Measurements from ENCODE around the gene PHOX2B. TPM values are rescaled to one million over a fixed set of nuclear protein-coding genes. Genes with fewer than 3 reads are reported as not detected.
"Not testable (repeated sequence)": the region's sequence is repeated elsewhere in the genome, so short reads cannot be mapped to it uniquely, and the experiment has no call there.

The PHOX2B gene
- polyA plus RNA-seq, 6 donors from 2014 or later: not detected

DNA sequence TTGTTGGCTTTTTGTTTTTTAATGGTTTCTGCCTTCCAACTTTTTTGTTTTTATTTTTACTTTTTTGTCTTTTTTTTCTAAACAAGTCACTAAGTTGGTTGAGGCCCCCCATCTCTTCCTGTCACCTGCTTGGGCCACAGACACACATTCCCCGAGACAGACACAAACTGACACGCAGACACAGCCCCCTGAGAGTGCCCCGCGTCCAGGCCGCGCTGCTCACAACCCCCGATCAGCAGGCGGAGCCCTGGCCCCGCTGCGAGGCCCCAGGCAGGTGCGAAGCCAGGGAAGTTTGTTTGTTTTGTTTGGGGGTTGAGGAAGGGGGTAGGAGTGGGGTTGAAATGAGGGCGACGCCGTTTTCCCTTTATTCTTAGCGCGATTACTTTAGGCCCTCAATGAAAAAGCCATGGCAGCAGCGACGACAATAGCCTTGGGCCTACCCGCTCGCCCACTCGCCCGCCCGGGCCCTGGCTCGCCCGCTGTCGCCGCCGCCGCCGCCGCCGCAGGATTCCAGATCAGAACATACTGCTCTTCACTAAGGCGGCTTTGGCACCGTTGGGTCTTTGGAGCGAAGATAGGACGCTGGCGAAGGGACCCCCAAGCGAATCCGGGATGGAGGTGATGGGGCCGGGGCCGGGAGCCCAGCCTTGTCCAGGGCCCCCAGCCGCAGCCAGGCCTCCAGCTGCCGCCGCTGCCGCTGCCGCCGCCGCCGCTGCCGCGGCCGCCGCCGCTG lies 3.1 kb downstream of the PHOX2B start:
- no peak for DNase-seq
- no peak overlapping the region for H3K4me3 Mint-ChIP-seq
- H3K27ac Mint-ChIP-seq: no peak overlapping the region
- H3K9me3 Mint-ChIP-seq: peaks cover 0 to 10% (median 5%) of the 10 kb centered on the region in 7 donors
- peaks cover 52 to 76% (median 67%) of the 10 kb centered on the region in 3 donors for H3K27me3 Mint-ChIP-seq
- H3K4me1 Mint-ChIP-seq: peaks cover 0 to 5% (median 0%) of the 10 kb centered on the region in 3 donors
- ATAC-seq (ENCODE audit: low read depth in 2 of 2): no peak
- peaks cover 0 to 7% of the 10 kb centered on the region in 2 donors for H3K36me3 Mint-ChIP-seq

GRCh38 chr4:41744572-41745291 lies 3.8 kb downstream of the PHOX2B start:
- ATAC-seq (ENCODE audit: low read depth in 2 of 2): no peak
- Mint-ChIP-seq H3K4me1 (peaks cover 0 to 5% (median 0%) of the 10 kb centered on the region in 3 donors), H3K27me3 (peaks cover 47 to 71% (median 65%) of the 10 kb centered on the region in 3 donors), H3K27ac (no peak overlapping the region), H3K4me3 (peak overlapping the region in 1 of 8 donors; percentile 22), H3K9me3 (peaks cover 0 to 10% (median 5%) of the 10 kb centered on the region in 7 donors), H3K36me3 (peaks cover 0 to 7% of the 10 kb centered on the region in 2 donors)
- DNase-seq: no peak

DNA sequence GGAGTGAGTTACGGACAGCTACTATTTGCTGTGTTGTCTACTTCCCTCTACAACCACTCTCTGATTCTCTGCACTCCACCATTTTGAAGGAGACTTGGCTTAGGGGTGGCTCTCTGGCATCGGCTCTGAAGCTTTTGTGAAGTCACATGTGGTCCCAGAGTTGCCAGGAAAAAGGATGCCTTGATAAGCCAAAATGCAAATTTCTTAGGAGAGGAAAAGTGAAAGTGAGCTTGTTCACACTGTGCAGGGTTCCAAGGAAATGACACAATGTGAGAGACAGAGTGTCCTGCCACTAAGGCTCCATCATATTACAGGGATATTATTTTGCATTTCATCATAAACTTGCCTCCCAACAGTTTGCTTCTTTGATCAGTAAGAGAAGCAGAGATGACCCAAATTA lies 7.2 kb downstream of the PHOX2B start:
- H3K9me3 Mint-ChIP-seq: peaks cover 0 to 21% (median 4%) of the 10 kb centered on the region in 7 donors
- H3K27me3 Mint-ChIP-seq: peaks cover 35 to 43% (median 36%) of the 10 kb centered on the region in 3 donors
- no peak overlapping the region for H3K27ac Mint-ChIP-seq
- H3K4me3 Mint-ChIP-seq: no peak overlapping the region
- DNase-seq: no peak
- H3K4me1 Mint-ChIP-seq: peaks cover 0 to 4% (median 0%) of the 10 kb centered on the region in 3 donors
- ATAC-seq (ENCODE audit: low read depth in 2 of 2): no peak
- H3K36me3 Mint-ChIP-seq: no peaks in the 10 kb centered on the region

DNA sequence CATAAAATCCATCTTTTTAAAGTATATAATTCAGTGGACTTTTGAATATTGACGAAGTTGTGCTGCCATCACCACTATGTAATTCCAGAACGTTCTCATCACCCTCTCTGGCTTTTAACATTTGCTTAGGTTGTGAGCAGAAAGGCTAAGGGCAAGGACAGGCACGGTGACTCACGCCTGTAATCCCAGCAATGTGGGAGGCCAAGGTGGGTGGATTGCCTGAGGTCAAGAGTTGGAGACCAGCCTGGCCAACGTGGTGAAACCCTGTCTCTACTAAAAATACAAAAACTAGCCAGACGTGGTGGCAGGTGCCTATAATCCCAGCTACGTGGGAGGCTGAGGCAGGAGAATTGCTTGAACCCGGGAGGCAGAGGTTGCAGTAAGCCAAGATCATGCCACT lies 11.0 kb downstream of the PHOX2B start:
- Mint-ChIP-seq H3K9me3 (peaks cover 2 to 27% (median 4%) of the 10 kb centered on the region in 7 donors), H3K27me3 (peaks cover 22 to 36% (median 35%) of the 10 kb centered on the region in 3 donors)
- H3K4me1 Mint-ChIP-seq; H3K4me3 Mint-ChIP-seq; ATAC-seq (ENCODE audit: low read depth in 2 of 2); H3K36me3 Mint-ChIP-seq; DNase-seq; H3K27ac Mint-ChIP-seq: not testable (repeated sequence)

DNA sequence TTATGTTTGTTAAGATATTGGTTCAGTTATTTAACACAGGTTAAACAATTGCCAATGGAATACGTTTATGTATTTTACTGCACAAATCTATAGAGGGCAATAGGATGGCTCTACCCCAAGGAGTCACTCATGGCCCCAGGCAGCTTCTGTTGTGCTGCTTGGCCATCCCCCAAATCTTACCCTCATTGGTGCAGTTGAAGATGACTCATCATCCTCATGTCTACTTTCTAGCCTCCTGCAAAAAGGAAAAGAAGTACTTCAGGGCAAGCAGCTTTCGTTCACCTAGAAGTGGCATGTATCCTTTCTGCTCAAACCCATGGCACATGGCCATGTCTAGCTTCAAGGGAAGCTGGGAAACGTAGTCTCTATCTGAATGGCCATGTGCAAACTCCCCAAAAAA lies 14.2 kb downstream of the PHOX2B start:
- Mint-ChIP-seq H3K9me3 (peaks cover 2 to 22% (median 4%) of the 10 kb centered on the region in 7 donors), H3K27me3 (peaks cover 23 to 28% (median 26%) of the 10 kb centered on the region in 3 donors), H3K27ac (peak overlapping the region in 1 of 6 donors; percentile 9), H3K36me3 (no peaks in the 10 kb centered on the region), H3K4me3 (no peak overlapping the region), H3K4me1 (no peaks in the 10 kb centered on the region)
- ATAC-seq (ENCODE audit: low read depth in 2 of 2) (no peak), DNase-seq (no peak)

DNA sequence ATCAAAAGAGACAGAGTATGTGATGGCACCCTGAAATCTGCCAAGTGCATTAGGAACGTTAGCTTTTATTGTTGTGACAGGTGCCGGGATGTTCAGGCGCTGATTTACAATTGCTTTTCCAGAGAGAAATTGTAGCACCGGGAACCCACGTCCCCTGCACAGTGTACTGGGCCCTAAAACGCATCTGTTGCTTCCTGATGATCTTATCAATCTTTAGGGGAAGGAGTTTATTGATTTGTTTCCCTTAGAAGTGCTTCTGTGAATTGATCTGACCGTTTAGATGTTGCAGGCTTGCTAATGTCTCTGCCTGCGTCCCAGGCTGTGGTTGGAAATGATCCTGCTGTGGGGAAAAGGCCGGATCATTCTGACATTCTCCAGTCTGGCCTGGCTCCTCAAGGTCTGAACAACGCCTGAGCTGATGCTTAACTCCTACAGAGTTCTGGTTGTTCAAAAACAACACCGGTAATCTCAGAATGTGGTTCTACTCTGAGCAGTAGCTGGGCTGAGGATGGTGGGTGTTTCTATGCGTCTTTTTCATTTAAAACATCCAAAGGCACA lies 16.9 kb downstream of the PHOX2B start:
- Mint-ChIP-seq H3K27me3 (peaks cover 16 to 36% (median 31%) of the 10 kb centered on the region in 3 donors), H3K36me3 (no peaks in the 10 kb centered on the region), H3K4me3 (no peak overlapping the region), H3K9me3 (peaks cover 0 to 13% (median 5%) of the 10 kb centered on the region in 7 donors), H3K4me1 (no peaks in the 10 kb centered on the region), H3K27ac (no peak overlapping the region)
- DNase-seq (no peak), ATAC-seq (ENCODE audit: low read depth in 2 of 2) (no peak)

DNA sequence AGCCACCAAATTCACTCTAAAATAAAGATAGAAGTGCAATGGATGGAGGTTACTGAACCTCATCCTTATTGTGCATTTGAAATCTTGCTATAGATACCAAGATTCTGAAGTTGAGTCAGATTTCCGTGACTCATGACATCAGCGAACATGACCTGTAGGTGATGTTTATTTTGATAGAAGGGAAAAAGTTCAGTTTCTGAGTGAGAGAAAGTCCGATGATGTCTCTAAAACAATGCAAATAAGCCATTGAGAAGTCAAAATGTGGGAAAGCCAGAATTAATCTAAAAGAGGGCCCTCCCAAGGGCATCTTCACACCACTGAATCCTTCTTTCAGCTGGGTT lies 20.0 kb downstream of the PHOX2B start:
- ATAC-seq (ENCODE audit: low read depth in 2 of 2): no peak
- Mint-ChIP-seq H3K4me1 (no peaks in the 10 kb centered on the region), H3K9me3 (peaks cover 6 to 17% (median 8%) of the 10 kb centered on the region in 7 donors), H3K27ac (no peak overlapping the region), H3K4me3 (no peak overlapping the region), H3K27me3 (peaks cover 5 to 34% (median 28%) of the 10 kb centered on the region in 3 donors), H3K36me3 (peaks cover 0 to 6% of the 10 kb centered on the region in 2 donors)
- DNase-seq: no peak

DNA sequence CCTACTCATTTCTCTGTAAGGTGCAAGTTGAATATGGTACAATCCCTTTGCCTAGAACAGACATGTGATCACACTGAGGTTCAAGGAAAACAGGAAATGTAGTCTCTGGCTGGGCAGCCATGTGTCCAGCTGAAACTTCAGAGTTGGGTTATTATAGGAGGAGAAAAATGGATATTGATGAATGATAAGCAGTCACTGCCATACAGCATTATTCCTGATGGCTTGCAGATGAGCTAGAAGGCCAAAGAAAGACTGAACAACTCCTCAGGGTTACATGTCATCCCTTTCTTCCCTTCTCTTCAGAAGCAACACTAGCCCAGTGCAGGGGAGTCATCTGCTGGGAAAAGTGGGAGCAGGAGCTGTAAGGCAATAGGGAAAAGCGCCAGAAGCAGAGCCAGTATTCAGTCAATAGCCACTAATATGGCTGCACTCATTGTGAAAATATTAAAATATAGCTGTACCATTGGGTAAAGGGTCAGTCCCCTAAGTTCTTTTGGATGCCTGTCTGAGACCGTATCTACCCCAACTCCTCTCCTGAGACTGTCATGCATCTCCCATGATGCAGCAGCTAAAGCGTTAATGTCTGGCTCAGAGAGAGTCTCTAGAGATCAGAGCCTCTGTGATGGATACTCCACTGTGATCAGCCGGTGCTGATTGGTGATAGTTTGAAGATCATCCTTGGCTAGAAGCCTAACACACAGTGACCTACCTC lies 20.5 kb downstream of the PHOX2B start:
- Mint-ChIP-seq H3K27ac (no peak overlapping the region), H3K9me3 (peaks cover 6 to 17% (median 10%) of the 10 kb centered on the region in 7 donors), H3K4me1 (no peaks in the 10 kb centered on the region), H3K4me3 (no peak overlapping the region), H3K36me3 (peaks cover 0 to 6% of the 10 kb centered on the region in 2 donors), H3K27me3 (peaks cover 5 to 34% (median 25%) of the 10 kb centered on the region in 3 donors)
- ATAC-seq (ENCODE audit: low read depth in 2 of 2): no peak
- DNase-seq: no peak

DNA sequence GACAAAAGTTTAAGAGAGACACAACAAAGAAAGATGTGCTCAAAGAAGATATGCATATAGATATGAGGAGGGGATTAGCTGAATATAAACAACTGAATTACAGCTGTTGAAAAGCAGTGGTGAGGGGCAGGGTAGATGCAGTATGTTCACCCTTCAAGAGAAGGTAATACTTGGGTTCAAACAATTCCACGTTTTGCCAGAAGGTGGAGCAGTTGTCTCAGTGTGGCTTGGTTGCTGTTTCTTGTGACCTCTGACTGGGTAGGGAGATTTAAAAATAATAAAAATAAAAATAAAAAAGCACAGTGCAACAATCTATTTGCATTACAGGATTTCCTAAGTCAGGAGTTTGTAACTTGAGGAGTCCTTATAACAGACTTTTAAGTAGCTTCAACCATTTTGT lies 23.3 kb downstream of the PHOX2B start:
- H3K36me3 Mint-ChIP-seq: peaks cover 0 to 6% of the 10 kb centered on the region in 2 donors
- H3K27me3 Mint-ChIP-seq: peaks cover 4 to 30% (median 15%) of the 10 kb centered on the region in 3 donors
- peaks cover 6 to 15% (median 11%) of the 10 kb centered on the region in 7 donors for H3K9me3 Mint-ChIP-seq
- H3K27ac Mint-ChIP-seq: no peak overlapping the region
- no peak overlapping the region for H3K4me3 Mint-ChIP-seq
- no peak for ATAC-seq (ENCODE audit: low read depth in 2 of 2)
- DNase-seq: no peak
- no peaks in the 10 kb centered on the region for H3K4me1 Mint-ChIP-seq

DNA sequence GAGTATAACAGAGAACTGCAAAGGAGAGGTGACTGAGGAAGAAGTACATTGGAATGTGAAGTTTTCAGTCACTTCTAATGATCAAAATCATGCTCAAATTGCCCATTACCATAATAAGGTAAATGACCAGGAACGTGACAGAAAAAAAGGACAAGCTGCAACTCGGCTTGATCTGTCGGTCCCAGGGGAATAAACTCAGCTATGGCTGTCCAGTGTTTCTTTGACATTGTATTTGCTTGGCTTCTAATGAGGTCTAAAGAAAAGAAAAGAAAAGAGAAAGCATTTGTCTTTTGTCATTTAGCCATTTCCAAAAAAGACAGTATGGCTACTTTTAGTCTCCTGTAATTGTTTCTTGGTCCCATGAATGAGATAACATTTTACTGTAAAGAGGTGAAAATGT lies 25.2 kb downstream of the PHOX2B start:
- Mint-ChIP-seq H3K27ac (no peak overlapping the region), H3K4me3 (no peak overlapping the region), H3K4me1 (no peaks in the 10 kb centered on the region), H3K27me3 (peaks cover 15 to 22% (median 17%) of the 10 kb centered on the region in 3 donors), H3K9me3 (peaks cover 9 to 17% (median 11%) of the 10 kb centered on the region in 7 donors), H3K36me3 (peaks cover 0 to 6% of the 10 kb centered on the region in 2 donors)
- DNase-seq (no peak), ATAC-seq (ENCODE audit: low read depth in 2 of 2) (no peak)

DNA sequence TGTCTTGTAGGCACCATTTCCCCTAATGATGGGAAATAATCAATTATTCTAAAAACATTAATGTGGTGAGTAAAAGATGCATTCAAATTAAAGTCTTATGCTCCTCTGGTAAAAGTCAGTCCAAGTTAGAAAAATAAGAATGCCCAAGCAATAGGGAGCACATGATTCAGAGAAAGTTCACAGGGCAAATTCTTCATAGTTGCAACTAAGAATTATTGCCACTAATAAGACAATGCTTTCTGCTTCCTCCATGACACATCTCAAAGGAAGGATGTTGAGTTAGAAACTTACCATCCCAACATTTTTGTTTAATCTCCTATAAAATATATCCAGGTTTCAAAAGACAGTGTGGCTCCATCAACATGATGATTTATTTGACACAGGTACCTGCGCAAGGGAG lies 26.3 kb downstream of the PHOX2B start:
- no peak overlapping the region for H3K4me3 Mint-ChIP-seq
- H3K36me3 Mint-ChIP-seq: peaks cover 0 to 6% of the 10 kb centered on the region in 2 donors
- H3K4me1 Mint-ChIP-seq: no peaks in the 10 kb centered on the region
- no peak overlapping the region for H3K27ac Mint-ChIP-seq
- peaks cover 5 to 17% (median 11%) of the 10 kb centered on the region in 7 donors for H3K9me3 Mint-ChIP-seq
- peaks cover 15 to 22% (median 16%) of the 10 kb centered on the region in 3 donors for H3K27me3 Mint-ChIP-seq
- no peak for ATAC-seq (ENCODE audit: low read depth in 2 of 2)
- no peak for DNase-seq

GRCh38 chr4:41719417-41719816 lies 29.1 kb downstream of the PHOX2B start:
- Mint-ChIP-seq H3K9me3 (peaks cover 1 to 7% (median 5%) of the 10 kb centered on the region in 7 donors), H3K36me3 (no peaks in the 10 kb centered on the region), H3K4me1 (no peaks in the 10 kb centered on the region), H3K27ac (no peak overlapping the region), H3K27me3 (peaks cover 11 to 20% (median 16%) of the 10 kb centered on the region in 3 donors), H3K4me3 (no peak overlapping the region)
- ATAC-seq (ENCODE audit: low read depth in 2 of 2) (no peak), DNase-seq (no peak)

DNA sequence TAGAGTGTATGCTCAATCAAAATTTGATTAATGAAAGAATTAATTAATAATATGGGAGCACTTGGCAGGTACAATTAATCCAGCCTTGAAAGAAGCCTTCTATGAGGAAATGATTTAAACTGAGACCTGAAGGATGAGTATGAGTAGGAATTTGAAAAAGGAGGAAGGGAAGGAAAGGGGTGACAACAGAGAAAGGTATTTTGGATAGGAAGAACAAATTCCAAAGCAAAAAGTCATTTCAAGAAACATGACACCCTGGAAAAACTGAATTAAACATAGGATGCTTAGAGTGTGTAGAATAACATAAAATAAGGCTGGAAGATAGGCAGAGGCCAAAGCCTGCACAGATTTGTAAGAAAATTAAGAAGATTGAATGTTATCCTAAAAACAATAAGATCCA lies 29.6 kb downstream of the PHOX2B start:
- Mint-ChIP-seq H3K27ac (no peak overlapping the region), H3K27me3 (peaks cover 11 to 20% (median 16%) of the 10 kb centered on the region in 3 donors), H3K4me3 (no peak overlapping the region), H3K36me3 (no peaks in the 10 kb centered on the region), H3K4me1 (no peaks in the 10 kb centered on the region), H3K9me3 (peaks cover 1 to 7% (median 5%) of the 10 kb centered on the region in 7 donors)
- ATAC-seq (ENCODE audit: low read depth in 2 of 2) (no peak), DNase-seq (no peak)

Data from naive B cell (primary cell).